HG03575 (cell line): Measurements from ENCODE around the gene CACNA1C.

Experiments used
- ATAC-seq: cut with Tn5 transposase; IDR thresholded peaks from one replicate; pipeline ENCODE4 v1.9.1; 2021; ENCODE audit not compliant: unreplicated experiment, insufficient number of reproducible peaks, low FRiP score; ENCODE audit errors: extremely low read depth

Gene CACNA1C

GRCh38 chr12:2334271-2334670, 281.5 kb downstream of the CACNA1C start:
- no peak for ATAC-seq

- ATAC-seq, result no peak
Observed at GRCh38 chr12:2334689-2335088, 281.9 kb downstream of the CACNA1C start.

- ATAC-seq, result no peak
Observed at GRCh38 chr12:2335109-2335508, 282.3 kb downstream of the CACNA1C start.

GRCh38 chr12:2335513-2335912, 282.7 kb downstream of the CACNA1C start:
- ATAC-seq, result no peak

GRCh38 chr12:2335916-2336315, 283.1 kb downstream of the CACNA1C start:
- ATAC-seq, result no peak

GRCh38 chr12:2336409-2336829, 283.6 kb downstream of the CACNA1C start:
- ATAC-seq, result peak; percentile 73

GRCh38 chr12:2337031-2338010, 284.5 kb downstream of the CACNA1C start:
- no peak for ATAC-seq

- no peak for ATAC-seq
Observed at GRCh38 chr12:2338381-2338780, 285.6 kb downstream of the CACNA1C start.

- ATAC-seq, result no peak
Observed at GRCh38 chr12:2338991-2339431, 286.2 kb downstream of the CACNA1C start.

GRCh38 chr12:2341051-2341751, 288.4 kb downstream of the CACNA1C start:
- ATAC-seq, result no peak

- ATAC-seq, result no peak
Observed at GRCh38 chr12:2341871-2342270, 289.1 kb downstream of the CACNA1C start.

- ATAC-seq, result no peak
Observed at GRCh38 chr12:2343681-2344080, 290.9 kb downstream of the CACNA1C start.

GRCh38 chr12:2344476-2344875, 291.7 kb downstream of the CACNA1C start:
- ATAC-seq, result no peak

- ATAC-seq, result no peak
Observed at GRCh38 chr12:2344885-2345284, 292.1 kb downstream of the CACNA1C start.

- ATAC-seq, result no peak
Observed at GRCh38 chr12:2345902-2346301, 293.1 kb downstream of the CACNA1C start.

GRCh38 chr12:2346416-2346815, 293.6 kb downstream of the CACNA1C start:
- ATAC-seq, result no peak

- no peak for ATAC-seq
Observed at GRCh38 chr12:2347137-2347843, 294.5 kb downstream of the CACNA1C start.

GRCh38 chr12:2347844-2348481, 295.2 kb downstream of the CACNA1C start:
- no peak for ATAC-seq

GRCh38 chr12:2348482-2348852, 295.7 kb downstream of the CACNA1C start:
- ATAC-seq, result no peak
